H9 (cell line): ENCODE data around the gene CEP83. TPM values are rescaled to one million over a fixed set of nuclear protein-coding genes. Genes with fewer than 3 reads are reported as not detected.

Experiments
- DNase-seq: peaks from one replicate; pipeline ENCODE4 v3.0.0-alpha.2; 2017
- H2AFZ ChIP-seq: one replicate; pipeline ENCODE4 v1.6.1; 2013; ENCODE audit warnings: mild to moderate bottlenecking, low read length, control low read depth, moderate library complexity
- H2AK5ac ChIP-seq: 2 replicates; pipeline ENCODE4 v1.6.1; 2013; ENCODE audit warnings: low read length, control low read depth, mixed read lengths; ENCODE audit not compliant: insufficient read length
- H2BK120ac ChIP-seq: one replicate; pipeline ENCODE4 v1.6.1; 2013; ENCODE audit warnings: low read depth, mild to moderate bottlenecking, low read length, control low read depth, inconsistent platforms; ENCODE audit not compliant: poor library complexity, severe bottlenecking
- H2BK12ac ChIP-seq: 2 replicates; pipeline ENCODE4 v1.6.1; 2013; ENCODE audit warnings: low read length, control low read depth, mixed read lengths, low read depth; ENCODE audit not compliant: insufficient read length
- H2BK15ac ChIP-seq: 2 replicates; pipeline ENCODE4 v1.6.1; 2013; ENCODE audit warnings: low read depth, low read length, control low read depth
- H2BK20ac ChIP-seq: one replicate; pipeline ENCODE4 v1.6.1; 2013; ENCODE audit warnings: low read depth, mild to moderate bottlenecking, low read length, control low read depth, inconsistent platforms; ENCODE audit not compliant: poor library complexity, severe bottlenecking
- H2BK5ac ChIP-seq: 2 replicates; pipeline ENCODE4 v1.6.1; 2013; ENCODE audit warnings: low read length, control low read depth, mixed read lengths; ENCODE audit not compliant: insufficient read length
- H3K14ac ChIP-seq: 2 replicates; pipeline ENCODE4 v1.6.1; 2013; ENCODE audit warnings: low read length, control low read depth; ENCODE audit not compliant: insufficient read depth
- H3K18ac ChIP-seq: 2 replicates; pipeline ENCODE4 v1.6.1; 2013; ENCODE audit warnings: low read depth, mild to moderate bottlenecking, mixed read lengths, low read length, control low read depth; ENCODE audit not compliant: insufficient read length
- H3K23ac ChIP-seq: 2 replicates; pipeline ENCODE4 v1.6.1; 2013; ENCODE audit warnings: low read length, control low read depth, mixed read lengths, low read depth; ENCODE audit not compliant: insufficient read length
- H3K23me2 ChIP-seq: 2 replicates; pipeline ENCODE4 v1.6.1; 2013; ENCODE audit warnings: low read depth, mild to moderate bottlenecking, mixed read lengths, low read length, control low read depth; ENCODE audit not compliant: insufficient read length, poor library complexity, severe bottlenecking
- H3K27ac ChIP-seq: 2 replicates; pipeline ENCODE4 v1.5.1; 2013; ENCODE audit warnings: low read length, control low read depth, mixed read lengths, low read depth; ENCODE audit not compliant: insufficient read length
- H3K27me3 ChIP-seq: 2 replicates; pipeline ENCODE4 v1.6.1; 2013; ENCODE audit warnings: low read length, control low read depth, inconsistent platforms; ENCODE audit not compliant: insufficient read depth
- H3K4ac ChIP-seq: 2 replicates; pipeline ENCODE4 v1.6.1; 2013; ENCODE audit warnings: low read depth, mild to moderate bottlenecking, control low read depth, inconsistent platforms, low read length, moderate library complexity
- H3K4me1 ChIP-seq: 2 replicates; pipeline ENCODE4 v1.6.1; 2013; ENCODE audit warnings: low read length, control low read depth, inconsistent platforms; ENCODE audit not compliant: insufficient read depth
- H3K4me2 ChIP-seq: 2 replicates; pipeline ENCODE4 v1.6.1; 2013; ENCODE audit warnings: low read length, control low read depth, mixed read lengths; ENCODE audit not compliant: insufficient read length, insufficient read depth
- H3K56ac ChIP-seq: 2 replicates; pipeline ENCODE4 v1.6.1; 2013; ENCODE audit warnings: low read depth, mild to moderate bottlenecking, mixed read lengths, low read length, control low read depth; ENCODE audit not compliant: insufficient read length
- H3K79me1 ChIP-seq: 2 replicates; pipeline ENCODE4 v1.6.1; 2013; ENCODE audit warnings: low read depth, mild to moderate bottlenecking, moderate library complexity, low read length, control low read depth, inconsistent platforms; ENCODE audit not compliant: insufficient read depth, poor library complexity, severe bottlenecking
- H3K79me2 ChIP-seq: 2 replicates; pipeline ENCODE4 v1.6.1; 2013; ENCODE audit warnings: low read length, control low read depth, inconsistent platforms; ENCODE audit not compliant: insufficient read depth
- H3K9ac ChIP-seq: 2 replicates; pipeline ENCODE4 v1.6.1; 2013; ENCODE audit warnings: low read length, control low read depth, mixed read lengths; ENCODE audit not compliant: insufficient read length; ENCODE audit errors: extremely low read depth
- H3K9me3 ChIP-seq: one replicate; pipeline ENCODE4 v1.6.1; 2013; ENCODE audit warnings: low read depth, low read length, inconsistent platforms; ENCODE audit not compliant: control insufficient read depth
- H3T11ph ChIP-seq: one replicate; pipeline ENCODE4 v1.6.1; 2013; ENCODE audit warnings: mild to moderate bottlenecking, low read length, control low read depth, inconsistent platforms
- H4K20me1 ChIP-seq: one replicate; pipeline ENCODE4 v1.6.1; 2013; ENCODE audit not compliant: control insufficient read depth, insufficient read length, insufficient read depth
- H4K5ac ChIP-seq: 2 replicates; pipeline ENCODE4 v1.6.1; 2013; ENCODE audit warnings: low read depth, mild to moderate bottlenecking, mixed read lengths, low read length, control low read depth; ENCODE audit not compliant: insufficient read length
- H4K8ac ChIP-seq: replicated peaks from 2 replicates; pipeline ENCODE4 v1.6.1; 2013; ENCODE audit warnings: low read length, control low read depth, mixed read lengths, low read depth; ENCODE audit not compliant: insufficient read length
- H4K91ac ChIP-seq: 2 replicates; pipeline ENCODE4 v1.6.1; 2013; ENCODE audit warnings: low read depth, mild to moderate bottlenecking, moderate library complexity, mixed read lengths, low read length, control low read depth; ENCODE audit not compliant: insufficient read length
- H3K27ac Mint-ChIP-seq, 3 experiments: 2 replicates in 2 of 3; 3 replicates in 1 of 3; pipeline ENCODE4 v1.8.0; 2020 to 2021; ENCODE audit warnings: mixed read lengths in 3 of 3, mild to moderate bottlenecking in 1 of 3, moderate library complexity in 1 of 3
- H3K27me3 Mint-ChIP-seq: 2 replicates; pipeline ENCODE4 v1.8.0; 2021; ENCODE audit warnings: low read depth, mild to moderate bottlenecking, moderate library complexity, mixed read lengths
- H3K36me3 Mint-ChIP-seq, 3 experiments: 2 replicates in 2 of 3; 3 replicates in 1 of 3; pipeline ENCODE4 v1.8.0; 2020 to 2021; ENCODE audit warnings: low read depth in 3 of 3, mixed read lengths in 3 of 3; ENCODE audit not compliant: insufficient read depth in 1 of 3
- H3K4me1 Mint-ChIP-seq, 2 experiments: 2 replicates each; pipeline ENCODE4 v1.8.0; 2020; ENCODE audit warnings: mixed read lengths in 2 of 2
- H3K4me3 Mint-ChIP-seq, 2 experiments: 2 replicates in 1 of 2; 3 replicates in 1 of 2; pipeline ENCODE4 v1.8.0; 2020 to 2021; ENCODE audit warnings: mild to moderate bottlenecking in 2 of 2, mixed read lengths in 2 of 2, moderate library complexity in 1 of 2
- H3K9me3 Mint-ChIP-seq, 2 experiments: 2 replicates in 1 of 2; 3 replicates in 1 of 2; pipeline ENCODE4 v1.8.0; 2020; ENCODE audit warnings: mild to moderate bottlenecking in 2 of 2, mixed read lengths in 2 of 2, moderate library complexity in 1 of 2
- CTCF ChIP-seq: fragments of 200-600 bp; sonication (generic); conservative IDR thresholded peaks from 3 replicates; pipeline ENCODE4 v1.8.0; 2021; ENCODE audit warnings: antibody characterized with exemption, mild to moderate bottlenecking
- total RNA-seq: library from RNA; stranded (reverse); gene quantifications from 2 replicates; pipeline ENCODE4 v1.2.1, GENCODE V29; 2021

CEP83 gene
- total RNA-seq, 1 experiment from 2014 or later, result 26.5 TPM

- Histone ChIP-seq H3K79me1 (no peaks in the 10 kb centered on the region), H2BK120ac (no peak overlapping the region), H2BK20ac (no peak overlapping the region), H3K4me1 (no peaks in the 10 kb centered on the region), H3K23me2 (no peaks in the 10 kb centered on the region), H3K4me2 (no peak overlapping the region), H3K18ac (no peak overlapping the region), H3K79me2 (no peaks in the 10 kb centered on the region), H3K9me3 (peaks cover under 1% of the 10 kb centered on the region), H3K14ac (no peak overlapping the region), H3K23ac (no peak overlapping the region), H4K5ac (no peak overlapping the region), H2BK15ac (no peak overlapping the region), H2AK5ac (no peak overlapping the region), H3K27ac (no peak overlapping the region), H2BK12ac (no peak overlapping the region), H2AFZ (no peak overlapping the region), H3T11ph (no peak overlapping the region), H4K20me1 (no peaks in the 10 kb centered on the region), H3K27me3 (no peaks in the 10 kb centered on the region), H3K9ac (no peak overlapping the region), H4K91ac (no peak overlapping the region), H2BK5ac (no peak overlapping the region), H3K4ac (no peak overlapping the region), H4K8ac (no peak overlapping the region), H3K56ac (no peak overlapping the region)
- no peaks in the 10 kb centered on the region for H3K4me1 Mint-ChIP-seq
- H3K27ac Mint-ChIP-seq, result no peak overlapping the region
- no peak for TF ChIP-seq CTCF
- H3K27me3 Mint-ChIP-seq, result no peaks in the 10 kb centered on the region
- DNase-seq, result no peak
- no peak overlapping the region for H3K4me3 Mint-ChIP-seq
- peaks cover 27 to 67% (median 44%) of the 10 kb centered on the region in 3 experiments for H3K36me3 Mint-ChIP-seq
- peaks cover 5 to 12% of the 10 kb centered on the region in 2 experiments; a peak in 3 of 5 replicates for H3K9me3 Mint-ChIP-seq
These were observed 132.9 kb downstream of the CEP83 start for GRCh38 chr12:94326727-94327126.
